K562 (cell line): ENCODE measurements around the gene NR6A1. TPM values are rescaled to one million over a fixed set of nuclear protein-coding genes. Genes with fewer than 3 reads are reported as not detected.

Experiments
- ATAC-seq: fragments of 200-7000 bp; cut with Tn5 transposase; 3 replicates; pipeline ENCODE4 v1.9.1; 2020; ENCODE audit warnings: moderate library complexity
- BruUV-seq: library from RNA; stranded (reverse); fragments of 400-500 nt; replicated peaks from 2 replicates; lab custom pipeline; 2021; lab: Mats Ljungman, UMichigan
- CTCF ChIA-PET: fragments of 300-600 bp; formaldehyde crosslinking; extraction: SDS; loops from one replicate; lab custom pipeline; 2021; ENCODE audit warnings: low intra/inter-chr PET ratio; lab: Yijun Ruan, JAX
- POLR2A ChIA-PET: fragments of 300-600, 350-650 bp; sonication (Branson Sonifier 250); formaldehyde crosslinking; extraction: SDS; loops from one replicate; lab custom pipeline; 2021; ENCODE audit warnings: antibody characterized with exemption, inconsistent platforms; lab: Yijun Ruan, JAX
- DNase-seq, 4 experiments: peaks; one replicate each; pipeline versions ENCODE4 v3.0.0 to v3.0.0-alpha.2; 2011 to 2018; ENCODE audit warnings: low spot score in 3 of 4, mixed read lengths in 3 of 4; ENCODE audit errors: extremely low read depth in 1 of 4
- FAIRE-seq: peaks from 2 replicates; lab custom pipeline; 2011; peaks lifted over from hg19 to GRCh38; lab: Jason Lieb, UNC
- H2AFZ ChIP-seq: 2 replicates; pipeline ENCODE4 v1.6.0; 2011; ENCODE audit warnings: low read depth, low read length, control low read depth, inconsistent platforms
- H3K27ac ChIP-seq: fragments of 200-600 bp; 3 replicates; pipeline ENCODE4 v1.8.0; 2011; ENCODE audit warnings: low read depth, mild to moderate bottlenecking, control low read depth, inconsistent platforms, low read length, moderate library complexity, mixed read lengths; ENCODE audit errors: extremely low read depth
- H3K27me3 ChIP-seq, 2 experiments: fragments of 300-600 bp in 1 of 2; 2 replicates in 1 of 2; 3 replicates in 1 of 2; pipeline versions ENCODE4 v1.6.0 to v1.8.0; 2011; ENCODE audit warnings: inconsistent platforms in 2 of 2, low read length in 2 of 2, mild to moderate bottlenecking in 1 of 2, mixed read lengths in 1 of 2, moderate library complexity in 1 of 2; ENCODE audit not compliant: control insufficient read depth in 2 of 2, insufficient read depth in 2 of 2
- H3K36me3 ChIP-seq: fragments of 300-600 bp; 3 replicates; pipeline ENCODE4 v1.8.0; 2011; ENCODE audit warnings: mild to moderate bottlenecking, low read length, inconsistent platforms; ENCODE audit not compliant: control insufficient read depth, insufficient read depth
- H3K4me1 ChIP-seq, 2 experiments: fragments of 200-600 bp in 1 of 2; replicated peaks in 1 of 2; 2 replicates in 1 of 2; 3 replicates in 1 of 2; pipeline versions ENCODE4 v1.5.1 to v1.8.0; 2011; ENCODE audit warnings: inconsistent platforms in 2 of 2, low read length in 2 of 2, mild to moderate bottlenecking in 1 of 2, mixed read lengths in 1 of 2, moderate library complexity in 1 of 2; ENCODE audit not compliant: control insufficient read depth in 2 of 2, insufficient read depth in 2 of 2
- H3K4me2 ChIP-seq: 2 replicates; pipeline ENCODE4 v1.6.1; 2011; ENCODE audit warnings: low read length, control low read depth, inconsistent platforms, mixed read lengths; ENCODE audit not compliant: insufficient read depth
- H3K4me3 ChIP-seq: fragments of 200-600 bp; sonication (generic), shearing (Covaris generic); 2 replicates; pipeline ENCODE4 v1.5.1; 2016; ENCODE audit warnings: control low read depth, inconsistent platforms
- H3K79me2 ChIP-seq: fragments of 200-600 bp; 3 replicates; pipeline ENCODE4 v1.8.0; 2011; ENCODE audit warnings: low read length, inconsistent platforms; ENCODE audit not compliant: control insufficient read depth, insufficient read depth
- H3K9ac ChIP-seq, 2 experiments: 2 replicates each; pipeline versions ENCODE4 v1.6.0 to v1.6.1; 2011; ENCODE audit warnings: low read depth in 2 of 2, low read length in 2 of 2, control low read depth in 1 of 2, inconsistent platforms in 1 of 2, mild to moderate bottlenecking in 1 of 2, mixed read lengths in 1 of 2; ENCODE audit not compliant: insufficient read depth in 1 of 2
- H3K9me1 ChIP-seq: one replicate; pipeline ENCODE4 v1.6.0; 2011; ENCODE audit warnings: inconsistent platforms, mild to moderate bottlenecking, low read length, moderate library complexity; ENCODE audit not compliant: control insufficient read depth, insufficient read depth
- H3K9me3 ChIP-seq: replicated peaks from 2 replicates; pipeline ENCODE4 v1.5.1; 2011; ENCODE audit warnings: low read depth, low read length, inconsistent platforms; ENCODE audit not compliant: control insufficient read depth, insufficient read depth
- H4K20me1 ChIP-seq: replicated peaks from 2 replicates; pipeline ENCODE4 v1.6.1; 2011; ENCODE audit warnings: low read length, inconsistent platforms, mixed read lengths; ENCODE audit not compliant: control insufficient read depth, insufficient read depth
- CHD1 ChIP-seq: fragments of 200-600 bp; sonication (generic); IDR thresholded peaks from one replicate; pipeline ENCODE4 v1.6.1; 2012; ENCODE audit warnings: mild to moderate bottlenecking, moderate library complexity, low read length, inconsistent platforms
- DLX4 ChIP-seq: fragments of 250-450 bp; sonication (Bioruptor Pico); IDR thresholded peaks from 2 replicates; pipeline ENCODE4 v1.6.1; 2021; ENCODE audit warnings: mild to moderate bottlenecking
- FOXK1 ChIP-seq: sonication (generic); formaldehyde crosslinking; IDR thresholded peaks from 2 replicates; pipeline ENCODE4 v1.8.0; 2022; ENCODE audit warnings: missing genetic modification reagents, mild to moderate bottlenecking, borderline replicate concordance
- FOXM1 ChIP-seq, 2 experiments: fragments of 450-650 bp in 1 of 2; sonication (generic) in 1 of 2; formaldehyde crosslinking in 1 of 2; IDR thresholded peaks; 2 replicates each; pipeline versions ENCODE4 v1.6.1 to v1.9.0; 2017 to 2022; ENCODE audit warnings: low read depth in 2 of 2, mild to moderate bottlenecking in 2 of 2, missing genetic modification reagents in 1 of 2, moderate library complexity in 1 of 2
- GABPB1 ChIP-seq: sonication (generic); formaldehyde crosslinking; IDR thresholded peaks from 2 replicates; pipeline ENCODE4 v1.8.0; 2022; ENCODE audit warnings: mild to moderate bottlenecking, missing genetic modification reagents
- HNRNPK ChIP-seq: fragments of 200-400 bp; formaldehyde crosslinking; IDR thresholded peaks from one replicate; pipeline ENCODE4 v1.6.1; 2018; ENCODE audit warnings: mild to moderate bottlenecking, low read depth, low read length; ENCODE audit not compliant: poor library complexity, severe bottlenecking
- RAD21 ChIP-seq, 2 experiments: fragments of 250-450 bp in 1 of 2; fragments of 450-650 bp in 1 of 2; sonication (Bioruptor Pico) in 1 of 2; formaldehyde crosslinking in 1 of 2; IDR thresholded peaks in 1 of 2; conservative IDR thresholded peaks in 1 of 2; 2 replicates each; pipeline versions ENCODE4 v1.4.0 to v1.8.0; 2020 to 2022; ENCODE audit warnings: mild to moderate bottlenecking in 2 of 2, moderate library complexity in 1 of 2
- RBM14 ChIP-seq: fragments of 200-400 bp; formaldehyde crosslinking; IDR thresholded peaks from 2 replicates; pipeline ENCODE4 v1.6.1; 2018; ENCODE audit warnings: low read depth, mild to moderate bottlenecking, low read length, moderate library complexity, borderline replicate concordance; ENCODE audit not compliant: insufficient read depth
- SREBF2 ChIP-seq: sonication (generic); formaldehyde crosslinking; IDR thresholded peaks from 2 replicates; pipeline ENCODE4 v1.4.0; 2020; ENCODE audit warnings: mild to moderate bottlenecking, missing genetic modification reagents
- ZFP30 ChIP-seq: fragments of 250-450 bp; sonication (Bioruptor Pico); IDR thresholded peaks from 2 replicates; pipeline ENCODE4 v1.8.0; 2022; ENCODE audit warnings: moderate library complexity, mild to moderate bottlenecking, inconsistent platforms, borderline replicate concordance
- WGBS: fragments of 100-300 bp; shearing (Covaris generic); methylation state at CpG from one replicate; pipeline ENCODE4 v1.1.6; 2016; ENCODE audit warnings: low coverage, mixed read lengths; ENCODE audit not compliant: insufficient coverage; ENCODE audit errors: missing lambda C conversion rate; 5-methylcytosine and 5-hydroxymethylcytosine counted together
- in situ Hi-C: fragments of 300-500 bp; cut with MboI; formaldehyde crosslinking; loops from 4 replicates; pipeline ENCODE4 v1.15.0; 2018; ENCODE audit warnings: inconsistent platforms, mixed read lengths
- intact Hi-C: fragments of 100-400 bp; cut with micrococcal nuclease; formaldehyde crosslinking; loops from 2 replicates; pipeline ENCODE4 v1.14.2; 2022
- polyA plus RNA-seq, 8 experiments: library from polyadenylated mRNA; depleted of rRNA in 4 of 8; stranded (reverse) in 5 of 8; unstranded in 3 of 8; fragments of >200 nt; fragmentation: Nextera tagmentation in 2 of 8; fragmentation: Illumina TruSeq in 1 of 8; extraction: Ambion mirVana in 2 of 8; extraction: Trizol in 1 of 8; gene quantifications; 2 replicates each; pipeline versions ENCODE4 v1.2.1 to v1.2.3, GENCODE V29; 2011 to 2014; ENCODE audit warnings: inconsistent platforms in 1 of 8, missing spikeins in 1 of 8
- total RNA-seq, 7 experiments: library from RNA; depleted of rRNA in 6 of 7; stranded (reverse); fragments of >200 nt in 6 of 7; fragmentation: Illumina TruSeq in 2 of 7; extraction: Trizol in 2 of 7; gene quantifications; 2 replicates each; pipeline versions ENCODE4 v1.2.1 to v1.2.3, GENCODE V29; 2011 to 2021; ENCODE audit warnings: low replicate concordance in 1 of 7
- TF ChIP-seq, protein P1 (sequence below): fragments of 450-650 bp; IDR thresholded peaks from 2 replicates; pipeline ENCODE4 v1.7.1; 2018; ENCODE audit warnings: mild to moderate bottlenecking, low read depth; ENCODE audit not compliant: partially characterized antibody
- TF ChIP-seq, protein P2 (sequence below), 2 experiments: IDR thresholded peaks in 1 of 2; conservative IDR thresholded peaks in 1 of 2; 2 replicates each; pipeline ENCODE4 v1.6.1; 2016; ENCODE audit warnings: low read depth in 2 of 2, mild to moderate bottlenecking in 1 of 2, missing compliant biosample characterization in 1 of 2, missing genetic modification characterization in 1 of 2, moderate library complexity in 1 of 2

NR6A1 gene
- total and polyA plus RNA-seq, 9 of the 15 experiments (the other 6 are each of a cell fraction or from before 2014, with no cell fraction given), result 9.7 to 55.4 (median 28.3) TPM

GRCh38 chr9:124635285-124635684 is 135.8 kb downstream of the NR6A1 start (continued):
- TF ChIP-seq FOXK1 (CRISPR knock-in tag) (no peak), RAD21 (CRISPR knock-in tag; conservative IDR thresholded peaks at IDR 0.05 in 1 of 2, IDR thresholded peaks at IDR 0.05 in 1 of 2) (no peak), GABPB1 (CRISPR knock-in tag) (no peak), HNRNPK (no peak)
- TF ChIP-seq, all 486 proteins: peak for 0

DNA sequence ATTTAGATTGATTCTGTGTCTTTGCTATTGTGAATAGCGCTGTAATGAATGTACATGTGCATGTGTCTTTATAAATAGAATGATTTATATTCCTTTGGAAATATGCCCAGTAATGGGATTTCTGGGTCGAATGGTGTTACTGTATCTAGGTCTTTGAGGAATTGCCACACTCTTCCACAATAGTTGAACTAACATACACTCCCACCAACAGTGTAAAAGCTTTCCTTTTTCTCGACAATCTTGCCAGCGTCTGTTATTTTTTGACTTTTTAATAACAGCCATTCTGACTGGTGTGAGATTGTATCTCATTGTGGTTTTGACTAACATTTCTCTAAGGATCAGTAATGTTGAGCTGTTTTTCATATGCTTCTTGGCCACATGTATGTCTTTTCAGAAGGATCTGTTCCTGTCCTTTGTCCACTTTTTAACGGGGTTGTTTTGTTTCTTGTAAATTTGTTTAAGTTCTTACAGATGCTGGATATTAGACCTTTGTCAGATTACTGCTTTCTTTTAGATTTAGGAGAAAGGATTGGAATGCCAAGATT is 139.0 kb downstream of the NR6A1 start:
- POLR2A ChIA-PET, result interaction anchor here (1.3 to 2.5 kb wide), 4 partner anchors 10 to 38 kb away, joined by 3 to 11 read pairs (median 6); no protein-coding TSS in a partner anchor
- intact Hi-C loops (no loop called here), in situ Hi-C loops (no loop called here)
- CTCF ChIA-PET, result no interaction called here
- peak overlapping the region; percentile 10; the same call in 1 of the 3 replicates for H3K27ac ChIP-seq
- WGBS, result 24% methylated on average over 5 of the region's 5 CpGs
- H3K9me1 ChIP-seq, result no peaks in the 10 kb centered on the region
- no peak for FAIRE-seq
- BruUV-seq, result no TSS peak
- no peaks in the 10 kb centered on the region for H3K9me3 ChIP-seq
- H3K4me2 ChIP-seq, result no peak overlapping the region
- no peaks in the 10 kb centered on the region for H3K36me3 ChIP-seq
- H4K20me1 ChIP-seq, result no peaks in the 10 kb centered on the region
- ATAC-seq, result no peak
- no peak for DNase-seq
- no peaks in the 10 kb centered on the region for H3K27me3 ChIP-seq
- H3K9ac ChIP-seq, result no peak overlapping the region
- peaks cover 0 to 6% of the 10 kb centered on the region in 2 experiments; a peak in 1 of 5 replicates for H3K4me1 ChIP-seq
- H2AFZ ChIP-seq, result no peak overlapping the region
- 0 out of 3 replicates have a peak, but pooled peaks cover 2% of the 10 kb centered on the region for H3K79me2 ChIP-seq
- no peak overlapping the region for H3K4me3 ChIP-seq
- TF ChIP-seq SREBF2 (no peak), RBM14 (no peak), CHD1 (no peak), ZFP30 (no peak), DLX4 (CRISPR knock-in tag) (no peak), FOXM1 (IDR thresholded peaks at IDR 0.05; ENCODE audit: low read depth) (peak; percentile 83), FOXM1 (CRISPR knock-in tag; IDR thresholded peaks at IDR 0.05; ENCODE audit: low read depth) (no peak; the same call in 1 of the 2 replicates)
- TF ChIP-seq, protein P1, sequence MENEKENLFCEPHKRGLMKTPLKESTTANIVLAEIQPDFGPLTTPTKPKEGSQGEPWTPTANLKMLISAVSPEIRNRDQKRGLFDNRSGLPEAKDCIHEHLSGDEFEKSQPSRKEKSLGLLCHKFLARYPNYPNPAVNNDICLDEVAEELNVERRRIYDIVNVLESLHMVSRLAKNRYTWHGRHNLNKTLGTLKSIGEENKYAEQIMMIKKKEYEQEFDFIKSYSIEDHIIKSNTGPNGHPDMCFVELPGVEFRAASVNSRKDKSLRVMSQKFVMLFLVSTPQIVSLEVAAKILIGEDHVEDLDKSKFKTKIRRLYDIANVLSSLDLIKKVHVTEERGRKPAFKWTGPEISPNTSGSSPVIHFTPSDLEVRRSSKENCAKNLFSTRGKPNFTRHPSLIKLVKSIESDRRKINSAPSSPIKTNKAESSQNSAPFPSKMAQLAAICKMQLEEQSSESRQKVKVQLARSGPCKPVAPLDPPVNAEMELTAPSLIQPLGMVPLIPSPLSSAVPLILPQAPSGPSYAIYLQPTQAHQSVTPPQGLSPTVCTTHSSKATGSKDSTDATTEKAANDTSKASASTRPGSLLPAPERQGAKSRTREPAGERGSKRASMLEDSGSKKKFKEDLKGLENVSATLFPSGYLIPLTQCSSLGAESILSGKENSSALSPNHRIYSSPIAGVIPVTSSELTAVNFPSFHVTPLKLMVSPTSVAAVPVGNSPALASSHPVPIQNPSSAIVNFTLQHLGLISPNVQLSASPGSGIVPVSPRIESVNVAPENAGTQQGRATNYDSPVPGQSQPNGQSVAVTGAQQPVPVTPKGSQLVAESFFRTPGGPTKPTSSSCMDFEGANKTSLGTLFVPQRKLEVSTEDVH, result no peak
- TF ChIP-seq, protein P2, sequence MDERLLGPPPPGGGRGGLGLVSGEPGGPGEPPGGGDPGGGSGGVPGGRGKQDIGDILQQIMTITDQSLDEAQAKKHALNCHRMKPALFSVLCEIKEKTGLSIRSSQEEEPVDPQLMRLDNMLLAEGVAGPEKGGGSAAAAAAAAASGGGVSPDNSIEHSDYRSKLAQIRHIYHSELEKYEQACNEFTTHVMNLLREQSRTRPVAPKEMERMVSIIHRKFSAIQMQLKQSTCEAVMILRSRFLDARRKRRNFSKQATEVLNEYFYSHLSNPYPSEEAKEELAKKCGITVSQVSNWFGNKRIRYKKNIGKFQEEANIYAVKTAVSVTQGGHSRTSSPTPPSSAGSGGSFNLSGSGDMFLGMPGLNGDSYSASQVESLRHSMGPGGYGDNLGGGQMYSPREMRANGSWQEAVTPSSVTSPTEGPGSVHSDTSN (CRISPR knock-in tag; IDR thresholded peaks at IDR 0.05; ENCODE audit: low read depth), result no peak
- TF ChIP-seq, protein P2 (tag; conservative IDR thresholded peaks at IDR 0.05; ENCODE audit: low read depth), result peak; percentile 46; the same call in 1 of the 2 replicates
